Activated CD4-positive, alpha-beta T cell treated with anti-CD3 and anti-CD28 coated beads, Interleukin-2, Interleukin-6, amounts not matched to agents 100 ng/mL and 50 ng/mL, durations not matched to agents 16 hours and 8 hours (primary cell): ENCODE measurements around the gene FCHO1.
"Not testable (repeated sequence)": the region's sequence is repeated elsewhere in the genome, so short reads cannot be mapped to it uniquely, and the experiment has no call there.

Source experiments
- DNase-seq: peaks from one replicate; pipeline ENCODE4 v3.0.0-alpha.2; 2020

Gene FCHO1

DNA sequence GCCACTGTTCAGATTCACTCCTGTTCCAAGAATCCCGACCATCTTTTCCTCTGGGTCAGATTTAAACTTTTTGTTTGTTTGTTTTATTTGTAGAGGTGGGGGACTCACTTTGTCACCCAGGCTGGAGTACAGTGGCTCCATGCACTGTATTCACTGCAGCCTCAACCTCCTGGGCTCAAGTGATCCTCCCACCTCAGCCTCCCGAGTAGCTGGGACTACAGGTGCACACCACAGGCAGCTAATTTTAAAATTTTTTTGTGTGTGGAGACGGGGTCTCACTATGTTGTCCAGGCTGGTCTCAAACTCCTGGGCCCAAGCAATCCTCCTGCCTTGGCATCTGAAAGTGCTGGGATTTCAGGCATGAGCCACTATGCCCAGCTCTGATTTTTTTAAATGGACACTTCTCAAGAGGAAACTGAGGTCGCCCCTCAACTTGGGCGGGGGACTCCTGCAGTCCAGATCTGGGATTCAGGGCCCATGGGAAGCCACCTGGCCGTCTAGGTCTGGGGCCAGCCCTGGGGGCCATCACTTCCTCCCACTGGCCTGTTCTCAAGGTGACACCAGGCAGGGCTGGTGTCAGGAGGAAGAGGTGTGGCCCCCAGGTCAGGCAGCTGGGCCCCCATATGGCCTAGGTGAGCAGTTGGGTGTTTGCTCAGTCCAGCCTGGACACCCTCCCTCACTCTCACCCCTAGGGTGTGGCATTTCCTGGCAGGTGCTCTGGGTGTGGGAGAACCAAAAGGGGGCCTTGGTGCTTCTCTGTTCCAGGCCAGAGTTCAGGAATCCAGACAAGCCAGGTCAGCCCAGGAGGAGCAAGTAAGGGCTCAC is 44.9 kb downstream of the FCHO1 start:
- no peak for DNase-seq

- DNase-seq = no peak
These were observed 45.7 kb downstream of the FCHO1 start for GRCh38 chr19:17796838-17797423.

DNA sequence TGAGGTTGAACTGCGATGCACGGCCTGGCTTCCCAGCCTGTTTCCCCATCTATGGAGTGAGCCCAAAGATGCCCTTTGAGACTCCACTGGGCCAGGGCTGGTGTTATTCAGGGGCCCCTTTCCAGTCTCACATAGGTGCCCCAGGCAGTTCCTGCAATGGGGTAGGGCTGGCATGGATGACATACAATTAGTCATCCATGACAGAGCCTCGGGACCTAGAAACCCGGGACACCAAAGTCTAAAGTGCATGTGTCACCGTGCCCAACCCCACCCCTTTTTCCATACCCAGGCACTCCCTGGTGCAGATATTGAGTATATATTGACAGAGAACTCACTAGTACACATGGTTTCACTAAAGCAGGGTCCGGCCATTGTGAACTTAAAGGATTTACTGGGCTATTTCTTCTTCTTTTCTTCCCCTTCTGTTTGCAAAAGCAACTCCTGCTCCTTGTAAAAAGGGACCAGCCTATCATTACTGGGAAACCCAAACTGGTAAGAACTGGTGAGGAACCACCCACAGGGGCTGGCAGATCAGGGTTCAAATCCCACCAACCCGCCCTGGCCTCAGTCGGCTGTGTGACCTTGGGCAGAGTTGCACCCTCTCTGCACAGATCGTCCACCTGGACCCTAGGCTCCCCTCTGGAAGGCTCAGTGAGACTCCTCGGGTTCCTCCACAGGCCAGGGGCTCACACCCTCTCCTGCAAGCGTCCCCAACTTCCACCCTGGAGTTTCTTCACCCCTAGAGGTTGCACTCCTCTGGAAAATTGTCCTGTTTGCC is 46.3 kb downstream of the FCHO1 start:
- peak; percentile 42 for DNase-seq

GRCh38 chr19:17798599-17798998 is 47.3 kb downstream of the FCHO1 start:
- not testable (repeated sequence) for DNase-seq

DNA sequence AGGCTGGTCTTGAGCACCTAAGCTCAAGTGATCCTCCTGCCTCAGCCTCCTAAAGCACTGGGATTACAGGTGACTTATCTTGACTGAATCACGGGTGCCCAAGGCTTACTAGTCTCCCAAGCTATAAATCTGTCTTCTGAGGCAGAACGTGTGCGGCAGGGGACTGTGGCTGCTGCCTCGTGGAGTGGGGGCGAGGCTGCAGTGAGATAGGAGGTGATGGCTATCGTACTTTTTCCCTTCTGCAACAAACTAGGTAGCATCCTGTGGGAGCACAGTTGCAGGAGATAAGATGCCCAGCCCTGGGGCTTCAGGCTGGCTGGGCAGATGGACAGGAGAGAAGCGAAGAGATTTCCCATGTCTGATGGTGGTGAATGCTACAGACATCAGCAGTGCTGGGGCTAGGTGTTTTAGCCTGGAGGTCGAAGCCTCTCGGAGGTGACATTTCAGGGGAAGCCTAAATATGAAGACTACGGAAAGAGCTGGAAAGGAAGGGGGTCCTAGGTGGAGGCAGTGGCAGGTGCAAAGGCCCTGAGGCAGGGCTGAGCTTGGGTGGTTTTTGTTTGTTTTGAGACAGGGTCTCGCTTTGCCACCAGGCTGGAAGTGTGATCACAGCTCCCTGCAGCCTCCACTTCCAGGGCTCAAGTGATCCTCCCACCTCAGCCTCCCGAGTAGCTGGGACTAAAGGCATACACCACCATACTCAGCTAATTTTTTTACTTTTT is 51.0 kb downstream of the FCHO1 start:
- no peak for DNase-seq

GRCh38 chr19:17803264-17803896 is 52.1 kb downstream of the FCHO1 start:
- DNase-seq = peak; percentile 32

GRCh38 chr19:17805427-17805826 is 54.1 kb downstream of the FCHO1 start:
- DNase-seq = no peak

GRCh38 chr19:17806945-17807344 is 55.7 kb downstream of the FCHO1 start:
- DNase-seq = no peak

DNA sequence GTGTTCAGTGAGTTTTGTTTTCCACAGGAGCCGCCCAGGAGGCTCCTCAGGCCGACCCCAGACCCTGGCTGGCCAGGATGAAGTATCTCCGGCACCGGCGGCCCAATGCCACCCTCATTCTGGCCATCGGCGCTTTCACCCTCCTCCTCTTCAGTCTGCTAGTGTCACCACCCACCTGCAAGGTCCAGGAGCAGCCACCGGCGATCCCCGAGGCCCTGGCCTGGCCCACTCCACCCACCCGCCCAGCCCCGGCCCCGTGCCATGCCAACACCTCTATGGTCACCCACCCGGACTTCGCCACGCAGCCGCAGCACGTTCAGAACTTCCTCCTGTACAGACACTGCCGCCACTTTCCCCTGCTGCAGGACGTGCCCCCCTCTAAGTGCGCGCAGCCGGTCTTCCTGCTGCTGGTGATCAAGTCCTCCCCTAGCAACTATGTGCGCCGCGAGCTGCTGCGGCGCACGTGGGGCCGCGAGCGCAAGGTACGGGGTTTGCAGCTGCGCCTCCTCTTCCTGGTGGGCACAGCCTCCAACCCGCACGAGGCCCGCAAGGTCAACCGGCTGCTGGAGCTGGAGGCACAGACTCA is 56.5 kb downstream of the FCHO1 start:
- DNase-seq = no peak

- no peak for DNase-seq
These were observed 59.8 kb downstream of the FCHO1 start for GRCh38 chr19:17811103-17811502.

GRCh38 chr19:17811681-17812080 is 60.4 kb downstream of the FCHO1 start:
- no peak for DNase-seq

DNA sequence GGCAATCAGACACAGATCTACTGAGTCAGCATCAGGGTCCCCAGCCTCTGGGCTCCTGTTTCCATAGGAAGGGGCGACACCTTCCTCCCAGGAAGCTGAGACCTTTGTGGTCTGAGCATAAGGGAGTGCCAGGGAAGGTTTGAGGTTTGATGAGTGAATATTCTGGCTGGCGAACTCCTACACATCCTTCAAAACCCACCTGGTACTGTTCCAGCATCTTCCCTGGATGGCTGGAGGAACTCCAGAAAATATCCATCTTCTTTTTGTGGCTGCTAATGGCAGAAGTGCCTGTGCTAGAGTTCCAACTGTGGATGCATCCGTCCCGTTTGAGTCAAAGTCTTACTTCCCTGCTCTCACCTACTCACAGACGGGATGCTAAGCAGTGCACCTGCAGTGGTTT is 60.8 kb downstream of the FCHO1 start:
- no peak for DNase-seq

GRCh38 chr19:17817668-17818363 is 66.5 kb downstream of the FCHO1 start:
- DNase-seq = no peak

DNA sequence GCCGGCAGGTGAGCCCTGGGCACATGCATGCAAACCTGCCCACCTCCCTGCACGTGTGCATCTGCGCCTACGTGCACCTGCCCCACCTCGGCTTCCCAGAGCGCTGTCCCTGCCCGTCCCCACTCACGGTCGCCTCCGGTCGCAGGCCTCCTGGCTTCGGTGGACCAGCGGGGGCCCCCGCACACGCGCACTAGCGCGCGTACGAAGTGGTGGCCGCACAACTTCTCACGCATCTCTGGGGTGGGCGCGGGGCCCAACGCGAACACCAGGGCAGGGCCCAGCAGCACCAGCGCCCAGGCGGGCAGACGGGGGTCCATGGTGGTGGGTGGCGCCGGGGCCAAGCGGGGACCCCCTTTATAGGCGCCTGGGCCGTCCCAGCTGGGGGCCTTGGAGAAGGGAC is 69.9 kb downstream of the FCHO1 start, which contains the start of gene INSL3:
Gene INSL3, minus strand, starts transcription at position 330 of the 400 bp plus-strand sequence. Its CDS starts 13 bp downstream, at position 317.
- DNase-seq = no peak

DNA sequence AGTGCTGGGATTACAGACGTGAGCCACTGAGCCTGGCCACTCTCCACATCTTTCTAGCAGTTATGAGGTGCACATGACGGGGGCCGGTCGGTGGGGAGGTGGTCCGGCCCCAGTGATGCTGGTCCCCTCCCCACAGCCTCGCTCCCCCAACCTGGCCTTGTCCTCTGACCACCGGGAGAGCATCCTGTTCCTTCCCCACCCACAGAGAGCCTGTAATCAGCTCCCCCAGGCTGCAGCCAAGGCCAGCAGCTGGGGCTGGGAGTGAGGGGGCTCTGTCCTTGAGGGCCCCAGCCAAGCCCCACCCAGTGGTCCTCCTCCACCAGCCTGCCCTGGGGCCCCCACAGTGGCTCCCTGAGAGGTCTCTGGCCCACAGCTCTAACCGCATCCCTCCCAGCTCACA is 73.1 kb downstream of the FCHO1 start:
- DNase-seq = no peak

DNA sequence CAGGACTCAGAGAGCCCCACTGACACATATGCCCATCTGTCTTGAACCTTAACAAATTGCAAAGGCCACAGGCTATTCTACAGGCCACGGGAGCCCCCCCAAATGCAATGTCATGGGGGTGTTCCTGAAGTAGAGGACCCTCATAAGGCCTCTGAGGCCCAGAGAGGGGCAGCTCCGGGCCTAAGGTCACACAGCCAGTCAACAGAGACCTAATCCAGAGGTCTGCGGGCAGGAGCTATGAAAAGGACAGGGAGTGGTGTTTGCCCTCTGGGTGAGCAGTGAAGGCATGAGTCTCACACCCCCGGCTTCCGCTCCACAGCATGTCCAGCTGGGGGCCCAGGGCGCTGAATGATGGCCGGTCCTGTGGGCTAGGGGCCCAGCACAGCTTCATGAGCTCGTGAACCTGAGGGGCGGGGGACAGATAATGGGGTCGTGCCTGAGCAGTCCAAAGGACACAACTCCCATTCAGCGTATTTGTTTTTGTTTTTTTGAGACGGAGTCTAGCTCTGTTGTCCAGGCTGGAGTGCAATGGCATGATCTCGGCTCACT is 75.3 kb downstream of the FCHO1 start:
- no peak for DNase-seq

DNA sequence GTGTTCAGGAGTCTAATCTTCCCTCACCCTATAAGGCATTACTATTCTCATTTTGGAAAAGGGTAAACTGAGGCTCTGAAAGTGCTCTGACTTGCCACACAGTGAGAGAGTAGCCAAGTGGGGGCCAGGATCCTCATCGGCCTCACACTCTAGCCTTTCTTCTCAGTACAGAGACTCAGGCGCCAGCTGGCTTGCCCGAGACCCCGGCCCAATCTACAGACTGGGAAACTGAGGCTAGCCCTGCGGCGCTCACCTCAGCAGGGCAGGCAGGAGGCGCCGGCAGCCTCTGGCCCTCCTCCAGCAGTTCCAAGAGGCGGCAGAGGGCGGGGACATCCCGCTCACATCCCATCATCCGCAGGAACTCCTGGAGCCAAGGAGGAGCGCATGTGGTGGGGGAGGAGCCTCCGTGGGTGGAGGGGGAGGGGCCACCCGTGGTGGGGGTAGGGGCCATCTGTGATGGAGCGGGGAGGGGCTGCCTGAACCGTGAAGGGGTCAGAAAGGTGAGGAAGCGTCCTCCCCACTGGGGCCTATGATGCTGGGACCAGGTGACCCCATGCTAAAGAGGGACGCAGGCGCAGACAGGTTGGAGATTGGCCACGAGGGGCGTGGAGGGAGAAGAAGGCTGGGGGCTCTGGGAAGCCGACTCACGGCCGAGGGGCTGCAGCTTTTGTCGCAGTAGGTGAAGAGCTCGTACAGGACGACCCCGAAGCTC is 78.7 kb downstream of the FCHO1 start:
- no peak for DNase-seq

DNA sequence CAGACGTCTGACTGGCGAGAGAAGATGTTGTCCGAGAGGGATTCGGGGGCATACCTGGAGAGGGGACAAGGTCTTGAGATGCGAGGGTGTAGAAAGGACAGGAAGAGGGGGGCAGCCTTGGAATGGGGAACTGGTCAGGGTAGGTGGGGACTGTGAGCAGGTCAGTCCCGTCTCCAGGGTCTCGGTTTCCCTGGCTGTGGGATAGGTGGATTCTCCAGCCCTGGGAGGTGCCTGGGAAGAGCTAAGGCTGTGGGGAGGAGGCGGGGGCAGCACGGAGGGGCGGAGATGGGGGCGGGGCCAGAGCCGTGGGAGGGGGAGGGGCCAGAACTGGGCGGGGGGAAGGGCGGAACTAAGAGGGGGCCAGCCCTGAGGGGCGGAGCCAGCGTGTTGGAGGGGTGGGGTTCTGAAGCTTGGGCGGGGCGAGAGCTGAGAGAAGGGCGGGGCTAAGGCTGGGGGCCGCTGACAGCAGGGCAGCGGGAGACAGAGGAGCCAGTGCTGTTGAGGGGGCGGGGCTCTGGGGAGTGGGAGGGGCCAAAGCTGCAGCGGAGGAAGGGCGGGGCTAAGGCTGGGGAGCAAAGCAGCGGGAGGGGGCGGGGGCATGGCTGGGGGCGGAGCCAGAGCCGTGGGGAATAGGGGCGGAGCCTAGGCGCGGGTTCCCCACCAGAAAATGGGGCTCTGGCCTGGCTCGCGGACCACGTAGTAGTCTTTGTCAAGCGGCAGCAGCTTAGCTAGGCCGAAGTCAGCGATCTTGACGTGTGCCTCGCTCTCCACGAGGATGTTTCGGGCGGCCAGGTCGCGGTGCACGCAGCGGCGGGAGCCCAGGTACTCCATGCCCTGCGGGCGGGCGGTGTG is 79.5 kb downstream of the FCHO1 start:
- peak; percentile 67 for DNase-seq

- no peak for DNase-seq
These were observed 80.2 kb downstream of the FCHO1 start for GRCh38 chr19:17831419-17831888.
